Epithelial cell of esophagus (primary cell): ENCODE data around the gene ZNF562.
A peak's percentile ranks its signal among the peaks of the same experiment; 100 is the strongest.
"Not testable (repeated sequence)": the region's sequence is repeated elsewhere in the genome, so short reads cannot be mapped to it uniquely, and the experiment has no call there.

Experiments used
- DNase-seq: peaks from one replicate; pipeline ENCODE4 v3.0.0; 2010; ENCODE audit warnings: low read depth
- H3K4me3 ChIP-seq: 2 replicates; pipeline ENCODE4 v1.5.1; 2011; ENCODE audit warnings: mild to moderate bottlenecking, low read length, control low read depth
- CTCF ChIP-seq: IDR thresholded peaks from 2 replicates; pipeline ENCODE4 v1.5.1; 2011; ENCODE audit warnings: low read depth, mild to moderate bottlenecking, low read length, control low read depth, inconsistent platforms; ENCODE audit not compliant: insufficient read depth; ENCODE audit errors: missing control alignments

Gene ZNF562

GRCh38 chr19:9702186-9702585 lies 27.3 kb upstream of the ZNF562 start:
- no peak for TF ChIP-seq CTCF
- DNase-seq = peak; percentile 5
- no peak overlapping the region for H3K4me3 ChIP-seq

- TF ChIP-seq CTCF = no peak
- peak overlapping the region; percentile 21 for H3K4me3 ChIP-seq
- DNase-seq = peak; percentile 23
Measured at GRCh38 chr19:9700229-9700981, 25.5 kb upstream of the ZNF562 start.

- not testable (repeated sequence) for H3K4me3 ChIP-seq, DNase-seq
Measured at GRCh38 chr19:9690301-9690700, 15.4 kb upstream of the ZNF562 start.

- not testable (repeated sequence) for H3K4me3 ChIP-seq, DNase-seq
Measured at GRCh38 chr19:9679996-9680395, 5.1 kb upstream of the ZNF562 start.

GRCh38 chr19:9675358-9675901 lies 530 bp upstream of the ZNF562 start:
- not testable (repeated sequence) for DNase-seq

GRCh38 chr19:9673912-9674662 lies 813 bp downstream of the ZNF562 start:
- DNase-seq = peak; percentile 79
- no peak for TF ChIP-seq CTCF
- peak overlapping the region; percentile 72 for H3K4me3 ChIP-seq

More at GRCh38 chr19:9675358-9675901, 530 bp upstream of the ZNF562 start:
- H3K4me3 ChIP-seq = peak overlapping the region; percentile 72

GRCh38 chr19:9672893-9673292 lies 2.0 kb downstream of the ZNF562 start:
- H3K4me3 ChIP-seq = no peak overlapping the region
- DNase-seq = peak; percentile 8
- no peak for TF ChIP-seq CTCF

GRCh38 chr19:9671655-9672054 lies 3.2 kb downstream of the ZNF562 start:
- DNase-seq = no peak
- TF ChIP-seq CTCF = no peak
- H3K4me3 ChIP-seq = no peak overlapping the region
